ENCODE results near the gene OPTN. TPM values are rescaled to one million over a fixed set of nuclear protein-coding genes. Genes with fewer than 3 reads are reported as not detected.
A peak's percentile ranks its signal among the peaks of the same experiment; 100 is the strongest.
"Not testable (repeated sequence)": the region's sequence is repeated elsewhere in the genome, so short reads cannot be mapped to it uniquely, and the experiment has no call there.

The OPTN gene
- polyA plus RNA-seq, 1 donor: 38.0 TPM

GRCh38 chr10:13136651-13137050 is 36.7 kb downstream of the OPTN start:
- no peak for DNase-seq

GRCh38 chr10:13139150-13139549 is 39.2 kb downstream of the OPTN start:
- DNase-seq: no peak

- no peak for DNase-seq
Measured at GRCh38 chr10:13139676-13140075, 39.7 kb downstream of the OPTN start.

GRCh38 chr10:13140627-13141190 is 40.7 kb downstream of the OPTN start:
- no peak for DNase-seq

- DNase-seq: no peak
Measured at GRCh38 chr10:13143766-13144165, 43.8 kb downstream of the OPTN start.

- no peak for DNase-seq
Measured at GRCh38 chr10:13144814-13145213, 44.9 kb downstream of the OPTN start.

GRCh38 chr10:13146379-13146778 is 46.4 kb downstream of the OPTN start:
- no peak for DNase-seq

- no peak for DNase-seq
Measured at GRCh38 chr10:13147161-13147560, 47.2 kb downstream of the OPTN start.

GRCh38 chr10:13152296-13152695 is 52.3 kb downstream of the OPTN start:
- DNase-seq: no peak

- not testable (repeated sequence) for DNase-seq
Measured at GRCh38 chr10:13155860-13156259, 55.9 kb downstream of the OPTN start.

- no peak for DNase-seq
Measured at GRCh38 chr10:13158401-13158800, 58.4 kb downstream of the OPTN start.

GRCh38 chr10:13160934-13161856 is 61.2 kb downstream of the OPTN start, which contains the start of gene MCM10:
TSS of gene MCM10 (plus strand) at chr10:13161558. CDS start at chr10:13164203, 2,645 bp downstream.
- peak; percentile 99 for DNase-seq

- DNase-seq: peak; percentile 8
Measured at GRCh38 chr10:13161857-13162271, 61.9 kb downstream of the OPTN start.

- no peak for DNase-seq
Measured at GRCh38 chr10:13163859-13164258, 63.9 kb downstream of the OPTN start.

- no peak for DNase-seq
Measured at GRCh38 chr10:13165177-13165576, 65.2 kb downstream of the OPTN start.

- no peak for DNase-seq
Measured at GRCh38 chr10:13167568-13167967, 67.6 kb downstream of the OPTN start.

GRCh38 chr10:13168781-13169180 is 68.8 kb downstream of the OPTN start:
- DNase-seq: no peak

GRCh38 chr10:13173616-13174015 is 73.7 kb downstream of the OPTN start:
- no peak for DNase-seq

- DNase-seq: no peak
Measured at GRCh38 chr10:13180788-13181187, 80.8 kb downstream of the OPTN start.

GRCh38 chr10:13182424-13182823 is 82.5 kb downstream of the OPTN start:
- no peak for DNase-seq

GRCh38 chr10:13183625-13184024 is 83.7 kb downstream of the OPTN start:
- DNase-seq: no peak

- no peak for DNase-seq
Measured at GRCh38 chr10:13184276-13184675, 84.3 kb downstream of the OPTN start.

- no peak for DNase-seq
Measured at GRCh38 chr10:13184730-13185514, 85.0 kb downstream of the OPTN start.

Data from hindlimb muscle (tissue), 1 donor.